HG03442 (cell line): Measurements from ENCODE around the gene CPAMD8.
"Not testable (repeated sequence)": the region's sequence is repeated elsewhere in the genome, so short reads cannot be mapped to it uniquely, and the experiment has no call there.

ENCODE experiments used
- ATAC-seq: cut with Tn5 transposase; IDR thresholded peaks from one replicate; pipeline ENCODE4 v1.9.1; 2021; ENCODE audit warnings: mild to moderate bottlenecking, moderate library complexity; ENCODE audit not compliant: unreplicated experiment

CPAMD8 gene

GRCh38 chr19:17043744-17044143 lies 17.1 kb upstream of the CPAMD8 start:
- ATAC-seq = no peak

- ATAC-seq = no peak
Observed at GRCh38 chr19:17041976-17042375, 15.4 kb upstream of the CPAMD8 start.

GRCh38 chr19:17037966-17038500 lies 11.4 kb upstream of the CPAMD8 start:
- ATAC-seq = no peak

GRCh38 chr19:17037184-17037583 lies 10.6 kb upstream of the CPAMD8 start:
- ATAC-seq = no peak

DNA sequence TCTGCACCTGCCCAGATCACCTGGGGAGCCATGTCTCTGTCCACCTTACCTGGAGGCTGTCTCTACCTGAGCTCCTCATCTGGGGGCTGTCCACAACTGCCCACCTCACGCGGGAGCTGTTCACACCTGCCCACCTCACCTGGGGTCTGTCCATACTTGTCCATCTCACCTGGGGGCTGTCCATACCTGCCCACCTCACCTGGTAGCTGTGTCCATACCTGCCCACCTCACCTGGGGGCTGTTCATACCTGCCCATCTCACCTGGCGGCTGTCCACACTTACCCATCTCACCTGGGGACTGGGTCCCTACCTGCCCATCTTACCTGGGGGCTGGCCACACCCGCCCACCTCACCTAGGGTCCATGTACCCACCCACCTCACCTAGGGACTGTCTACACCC lies 10.0 kb upstream of the CPAMD8 start:
- ATAC-seq = no peak

GRCh38 chr19:17035842-17036424 lies 9.3 kb upstream of the CPAMD8 start:
- ATAC-seq = no peak

- no peak for ATAC-seq
Observed at GRCh38 chr19:17031741-17032140, 5.1 kb upstream of the CPAMD8 start.

- ATAC-seq = no peak
Observed at GRCh38 chr19:17027535-17027975, 945 bp upstream of the CPAMD8 start.

DNA sequence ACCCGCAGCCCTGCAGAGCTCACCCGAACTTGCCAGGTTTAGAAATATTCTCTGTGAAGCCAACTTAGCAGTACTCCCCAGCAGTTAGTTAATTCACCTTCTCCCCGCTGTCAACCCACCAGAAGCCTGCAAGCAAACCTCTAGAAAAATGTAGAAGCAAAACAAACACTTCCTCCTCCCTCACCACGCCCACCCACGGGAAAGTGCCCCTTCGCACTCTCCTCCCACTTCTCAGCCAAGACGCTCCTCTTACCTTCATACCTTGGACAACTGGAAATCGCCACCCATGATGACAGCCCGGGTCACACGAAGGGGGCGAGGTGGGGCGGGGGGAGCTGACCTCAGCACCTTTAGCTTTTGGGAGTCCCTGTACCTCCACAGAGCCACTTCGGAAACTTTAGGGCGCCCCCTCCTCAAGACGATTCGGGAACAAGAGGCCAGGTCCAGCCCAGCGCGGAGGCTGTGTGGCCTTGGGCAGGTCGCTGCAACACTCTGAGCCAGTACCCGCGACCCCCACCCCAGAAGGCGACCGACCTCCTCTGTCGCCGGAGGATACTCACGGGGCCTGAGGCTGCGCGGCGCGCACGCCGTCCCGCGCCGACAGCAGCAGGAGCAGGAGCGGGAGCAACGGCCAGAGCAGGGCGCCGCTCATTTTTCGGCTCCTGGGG lies 485 bp downstream of the CPAMD8 start:
- ATAC-seq = no peak

GRCh38 chr19:17025361-17025760 lies 1.2 kb downstream of the CPAMD8 start:
- no peak for ATAC-seq

- not testable (repeated sequence) for ATAC-seq
Observed at GRCh38 chr19:17024941-17025340, 1.7 kb downstream of the CPAMD8 start.

DNA sequence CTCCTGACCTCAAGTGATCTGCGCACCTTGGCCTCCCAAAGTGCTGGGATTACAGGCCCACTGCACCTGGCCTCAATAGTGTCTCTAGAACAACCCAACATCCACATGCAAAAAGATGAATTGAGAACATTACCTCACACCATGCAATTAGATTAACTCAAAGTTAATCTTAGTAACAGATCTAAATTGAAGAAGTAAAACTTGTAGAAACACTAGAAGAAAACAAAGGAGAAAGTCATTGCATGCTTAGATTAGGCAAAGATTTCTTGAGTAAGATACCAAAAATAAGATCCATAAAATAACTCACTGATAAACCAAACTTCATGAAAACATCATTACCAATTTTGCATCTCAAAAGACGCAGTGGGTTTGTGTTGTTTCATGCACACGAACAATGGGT lies 2.8 kb downstream of the CPAMD8 start:
- ATAC-seq = no peak

- ATAC-seq = no peak
Observed at GRCh38 chr19:17022738-17023137, 3.9 kb downstream of the CPAMD8 start.

GRCh38 chr19:17021793-17022590 lies 4.6 kb downstream of the CPAMD8 start:
- no peak for ATAC-seq

GRCh38 chr19:17021328-17021727 lies 5.3 kb downstream of the CPAMD8 start:
- ATAC-seq = no peak

DNA sequence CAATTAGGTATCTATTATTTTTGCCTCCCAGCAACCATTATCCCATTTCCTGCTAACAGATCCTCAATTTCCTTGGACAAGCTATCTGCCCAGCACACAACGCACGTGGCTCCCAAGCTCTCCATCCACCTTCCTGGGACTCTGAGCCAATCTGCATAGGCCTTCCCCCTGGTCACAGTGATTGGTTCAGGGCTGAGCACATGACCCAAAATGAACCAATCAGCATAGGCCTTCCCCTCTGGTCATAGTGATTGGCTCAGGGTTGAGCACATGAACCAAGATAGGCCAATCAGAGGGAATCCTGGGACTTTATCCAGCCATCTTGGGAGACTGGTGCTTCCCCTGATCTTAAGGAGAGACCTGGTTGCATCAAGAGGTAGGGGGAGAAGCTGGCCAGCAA lies 5.8 kb downstream of the CPAMD8 start:
- ATAC-seq = no peak

DNA sequence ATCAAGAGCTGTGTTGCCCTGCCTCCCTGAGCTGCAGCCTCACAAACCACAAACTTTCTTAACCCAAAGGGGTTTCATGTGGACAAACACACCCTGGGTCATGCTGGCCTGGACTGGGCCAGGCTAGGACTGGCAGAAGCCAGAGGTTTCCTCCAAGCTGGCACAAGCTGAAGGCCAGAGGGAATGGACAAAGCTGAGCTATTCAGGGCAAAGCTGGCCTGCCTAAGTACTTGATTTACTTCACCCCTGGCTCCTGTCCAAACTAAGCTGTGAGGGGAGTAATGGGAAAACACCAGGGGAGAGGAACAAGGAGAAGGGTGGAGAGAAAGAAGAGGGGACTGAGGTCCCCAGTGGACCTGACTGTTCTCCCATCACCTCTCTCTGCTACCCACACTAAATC lies 6.2 kb downstream of the CPAMD8 start:
- no peak for ATAC-seq

DNA sequence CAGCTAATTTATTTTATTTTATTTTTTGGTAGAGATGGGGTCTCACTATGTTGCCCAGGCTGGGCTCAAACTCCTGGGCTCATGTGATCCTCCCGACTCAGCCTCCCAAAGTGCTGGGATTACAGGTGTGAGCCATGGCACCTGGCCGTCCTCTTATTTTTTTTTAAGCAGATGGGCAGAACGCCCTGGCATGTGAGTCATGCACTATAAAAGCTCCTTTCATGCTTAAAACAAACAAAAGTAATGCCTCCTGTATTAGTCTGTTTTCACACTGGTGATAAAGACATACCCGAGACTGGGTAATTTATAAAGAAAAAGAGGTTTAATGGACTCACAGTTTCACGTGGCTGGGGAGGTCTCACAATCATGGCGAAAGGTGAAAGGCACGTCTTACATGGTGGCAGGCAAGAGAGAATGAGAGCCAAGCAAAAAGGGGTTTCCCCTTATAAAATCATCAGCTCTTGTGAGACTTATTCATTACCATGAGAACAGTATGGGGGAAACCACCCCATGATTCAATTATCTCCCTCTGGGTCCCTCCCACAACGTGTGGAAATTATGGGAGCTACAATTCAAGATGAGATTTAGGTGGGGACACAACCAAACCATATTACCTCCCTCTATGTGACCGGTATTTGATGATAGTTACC lies 12.3 kb downstream of the CPAMD8 start:
- ATAC-seq = not testable (repeated sequence)

DNA sequence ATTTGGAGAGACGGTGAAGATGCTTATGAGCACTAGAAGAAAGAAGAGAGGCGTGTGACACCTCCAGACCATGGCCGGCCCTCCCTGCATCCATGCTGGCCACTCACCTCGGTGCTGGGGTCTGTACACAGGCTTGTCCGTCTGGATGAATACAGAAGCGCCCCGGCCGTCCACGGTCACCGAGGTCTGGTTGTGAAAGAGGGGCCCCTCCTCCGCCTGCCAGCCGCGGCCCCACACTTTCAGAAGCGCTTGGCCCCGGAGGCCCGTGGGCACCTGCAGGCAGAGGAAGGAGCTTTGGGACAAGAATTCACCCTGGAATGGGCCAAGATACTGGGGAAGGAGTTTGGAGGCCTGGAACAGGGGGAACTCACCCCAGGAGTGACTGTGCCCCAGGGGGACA lies 15.1 kb downstream of the CPAMD8 start:
- no peak for ATAC-seq

- ATAC-seq = no peak
Observed at GRCh38 chr19:17006579-17006978, 20.0 kb downstream of the CPAMD8 start.

DNA sequence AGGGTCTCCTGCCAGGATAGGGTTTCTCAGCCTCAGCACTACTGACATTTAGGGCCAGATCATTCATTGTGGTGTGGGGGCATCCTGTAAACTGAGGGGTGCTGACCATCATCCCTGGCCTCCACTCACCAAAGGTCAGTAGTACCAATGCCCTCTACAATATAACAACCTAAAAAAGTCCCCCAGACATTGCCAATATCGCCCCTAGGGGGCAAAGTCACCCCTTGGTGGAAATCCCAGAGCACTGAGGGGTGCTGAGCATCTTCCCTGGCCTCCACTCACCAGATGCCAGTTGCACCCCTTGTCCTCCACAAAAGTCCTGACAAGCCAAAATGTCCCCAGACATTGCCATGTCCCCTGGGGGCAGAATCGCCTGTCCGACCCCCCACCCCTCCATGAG lies 21.6 kb downstream of the CPAMD8 start:
- ATAC-seq = no peak
